ENCODE data around the gene EIF4A2. TPM values are rescaled to one million over a fixed set of nuclear protein-coding genes. Genes with fewer than 3 reads are reported as not detected.
"Not testable (repeated sequence)": the region's sequence is repeated elsewhere in the genome, so short reads cannot be mapped to it uniquely, and the experiment has no call there.

Gene EIF4A2
- total and polyA plus RNA-seq, 8 donors, result 344 to 925 (median 756) TPM

DNA sequence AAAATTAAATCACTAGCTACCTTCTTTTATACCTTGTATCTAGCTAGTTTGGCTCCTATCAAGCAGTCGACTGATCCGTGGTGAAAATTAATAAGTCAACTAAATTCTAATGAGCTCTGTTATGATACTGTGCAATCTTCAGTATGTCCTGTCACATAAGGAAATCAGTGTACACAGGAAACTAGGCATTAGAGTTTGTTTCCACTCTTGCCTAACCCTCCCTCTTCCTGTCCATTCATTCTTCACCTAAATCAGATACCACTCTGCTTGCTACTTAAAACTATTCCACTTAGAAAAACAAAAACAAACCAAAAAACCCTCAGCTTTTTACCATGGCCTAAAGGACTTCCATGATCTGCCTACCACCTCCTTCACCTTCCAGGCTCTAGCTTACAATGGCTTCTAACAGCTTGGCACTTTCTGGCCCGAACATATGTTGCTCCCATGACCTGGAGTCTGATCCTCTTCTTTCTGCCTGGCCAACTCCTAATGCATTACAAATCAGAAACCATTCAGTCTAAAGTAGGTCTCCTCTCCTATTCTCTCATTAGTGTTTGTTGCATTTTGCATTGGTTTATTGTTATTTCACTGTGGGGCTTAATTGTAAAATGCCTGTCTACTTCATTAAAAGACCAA is 15.0 kb downstream of the EIF4A2 start:
- intact Hi-C loops (cut with DNase I), result no loop called here
- no peak for DNase-seq
- H3K9me3 ChIP-seq, result no peaks in the 10 kb centered on the region
- H3K4me1 ChIP-seq, result no peaks in the 10 kb centered on the region
- no peak for ATAC-seq
- TF ChIP-seq, protein P1, sequence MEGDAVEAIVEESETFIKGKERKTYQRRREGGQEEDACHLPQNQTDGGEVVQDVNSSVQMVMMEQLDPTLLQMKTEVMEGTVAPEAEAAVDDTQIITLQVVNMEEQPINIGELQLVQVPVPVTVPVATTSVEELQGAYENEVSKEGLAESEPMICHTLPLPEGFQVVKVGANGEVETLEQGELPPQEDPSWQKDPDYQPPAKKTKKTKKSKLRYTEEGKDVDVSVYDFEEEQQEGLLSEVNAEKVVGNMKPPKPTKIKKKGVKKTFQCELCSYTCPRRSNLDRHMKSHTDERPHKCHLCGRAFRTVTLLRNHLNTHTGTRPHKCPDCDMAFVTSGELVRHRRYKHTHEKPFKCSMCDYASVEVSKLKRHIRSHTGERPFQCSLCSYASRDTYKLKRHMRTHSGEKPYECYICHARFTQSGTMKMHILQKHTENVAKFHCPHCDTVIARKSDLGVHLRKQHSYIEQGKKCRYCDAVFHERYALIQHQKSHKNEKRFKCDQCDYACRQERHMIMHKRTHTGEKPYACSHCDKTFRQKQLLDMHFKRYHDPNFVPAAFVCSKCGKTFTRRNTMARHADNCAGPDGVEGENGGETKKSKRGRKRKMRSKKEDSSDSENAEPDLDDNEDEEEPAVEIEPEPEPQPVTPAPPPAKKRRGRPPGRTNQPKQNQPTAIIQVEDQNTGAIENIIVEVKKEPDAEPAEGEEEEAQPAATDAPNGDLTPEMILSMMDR (IDR thresholded peaks at IDR 0.05), result no peak
- H3K27me3 ChIP-seq, result no peaks in the 10 kb centered on the region
- H3K27ac ChIP-seq, result no peak overlapping the region
- H3K4me3 ChIP-seq, result no peak overlapping the region
- peaks cover 0 to 55% of the 10 kb centered on the region in 2 donors for H3K36me3 ChIP-seq

- no peak overlapping the region for H3K4me3 ChIP-seq
- peaks cover 0 to 48% of the 10 kb centered on the region in 2 donors for H3K36me3 ChIP-seq
- no peaks in the 10 kb centered on the region for H3K27me3 ChIP-seq
- no peak for ATAC-seq
- no peak overlapping the region for H3K27ac ChIP-seq
- H3K4me1 ChIP-seq, result peaks cover 0 to 5% of the 10 kb centered on the region in 2 donors
- no peaks in the 10 kb centered on the region for H3K9me3 ChIP-seq
- intact Hi-C loops (cut with DNase I), result no loop called here
- DNase-seq, result no peak
- TF ChIP-seq, protein P1 (IDR thresholded peaks at IDR 0.05), result no peak
Observed at GRCh38 chr3:186800285-186800684, 16.9 kb downstream of the EIF4A2 start.

- intact Hi-C loops (cut with DNase I), result no loop called here
- peaks cover 0 to 18% of the 10 kb centered on the region in 2 donors for H3K4me1 ChIP-seq
- H3K9me3 ChIP-seq, result no peaks in the 10 kb centered on the region
- H3K27ac ChIP-seq, result no peak overlapping the region
- DNase-seq (no peak), ATAC-seq (no peak)
- no peak overlapping the region for H3K4me3 ChIP-seq
- TF ChIP-seq, protein P1 (IDR thresholded peaks at IDR 0.05), result no peak
- H3K36me3 ChIP-seq, result peaks cover 0 to 32% of the 10 kb centered on the region in 2 donors
- H3K27me3 ChIP-seq, result no peaks in the 10 kb centered on the region
Observed at GRCh38 chr3:186802701-186803100, 19.3 kb downstream of the EIF4A2 start.

DNA sequence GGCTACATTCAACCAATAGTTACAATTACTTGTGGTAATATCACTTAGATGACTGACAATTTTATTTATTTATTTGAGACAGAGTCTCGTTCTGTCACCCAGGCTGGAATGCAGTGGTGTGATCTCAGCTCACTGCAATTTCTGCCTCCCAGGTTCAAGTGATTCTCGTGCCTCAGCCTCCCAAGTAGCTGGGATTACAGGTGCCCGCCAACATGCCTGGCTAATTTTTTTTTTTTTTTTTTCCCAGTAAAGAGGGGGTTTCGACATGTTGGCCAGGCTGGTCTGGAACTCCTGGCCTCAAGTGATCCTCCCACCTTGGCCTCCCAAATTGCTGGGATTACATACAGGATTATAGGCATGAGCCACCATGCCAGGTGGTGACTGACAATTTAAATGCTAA is 20.1 kb downstream of the EIF4A2 start:
- H3K27me3 ChIP-seq; ATAC-seq; H3K9me3 ChIP-seq; intact Hi-C loops (cut with DNase I); H3K4me3 ChIP-seq; H3K27ac ChIP-seq; DNase-seq: not testable (repeated sequence)
- H3K36me3 ChIP-seq, result peaks cover 0 to 25% of the 10 kb centered on the region in 2 donors
- H3K4me1 ChIP-seq, result peaks cover 0 to 18% of the 10 kb centered on the region in 2 donors

GRCh38 chr3:186806089-186807055 is 23.0 kb downstream of the EIF4A2 start, which contains the start of gene RFC4:
TSS of gene RFC4 (minus strand) at chr3:186806482. CDS start at chr3:186804713, 1,769 bp downstream.
- Histone ChIP-seq H3K9me3 (no peaks in the 10 kb centered on the region), H3K4me1 (peaks cover 0 to 18% of the 10 kb centered on the region in 2 donors), H3K27me3 (no peaks in the 10 kb centered on the region), H3K27ac (peak within 1 kb of the TSS; percentile 82 to 86), H3K36me3 (peaks cover 0 to 14% of the 10 kb centered on the region in 2 donors), H3K4me3 (peak within 1 kb of the TSS; percentile 65 to 85)
- ATAC-seq (peak; percentile 98), DNase-seq (peak; percentile 85 to 97 (median 88))
- intact Hi-C loops (cut with DNase I), result no loop called here
- TF ChIP-seq, protein P1 (IDR thresholded peaks at IDR 0.05), result no peak
